HFFc6 (cell line): ENCODE results near the gene ASTN2. TPM values are rescaled to one million over a fixed set of nuclear protein-coding genes. Genes with fewer than 3 reads are reported as not detected.

Experiments used
- DNase-seq: peaks from one replicate; pipeline ENCODE4 v3.0.0-alpha.2; 2018
- H3K27ac Mint-ChIP-seq: 2 replicates; pipeline ENCODE4 v1.8.0; 2020; ENCODE audit warnings: mild to moderate bottlenecking, mixed read lengths
- H3K27me3 Mint-ChIP-seq: 2 replicates; pipeline ENCODE4 v1.8.0; 2021; ENCODE audit warnings: mild to moderate bottlenecking, moderate library complexity, mixed read lengths; ENCODE audit not compliant: insufficient read depth
- H3K36me3 Mint-ChIP-seq: 2 replicates; pipeline ENCODE4 v1.8.0; 2021; ENCODE audit warnings: low read depth, mixed read lengths
- H3K4me1 Mint-ChIP-seq: 2 replicates; pipeline ENCODE4 v1.8.0; 2020; ENCODE audit warnings: low read depth, mixed read lengths
- H3K4me3 Mint-ChIP-seq: 2 replicates; pipeline ENCODE4 v1.8.0; 2020; ENCODE audit warnings: mild to moderate bottlenecking, moderate library complexity, mixed read lengths
- H3K9me3 Mint-ChIP-seq: 2 replicates; pipeline ENCODE4 v1.8.0; 2020; ENCODE audit warnings: mild to moderate bottlenecking, mixed read lengths
- CTCF ChIP-seq: fragments of 200-600 bp; sonication (generic); IDR thresholded peaks from 2 replicates; pipeline ENCODE4 v1.5.0; 2021; ENCODE audit warnings: antibody characterized with exemption, mild to moderate bottlenecking
- total RNA-seq, 6 experiments: library from RNA; stranded (reverse); fragmentation: NEBNext Ultra II Directional; extraction: Animal tissue kit (Norgen Biotek cat#: 25700); gene quantifications; 2 replicates in 1 of 6; 3 replicates in 5 of 6; pipeline ENCODE4 v1.2.3, GENCODE V29; 2021

The ASTN2 gene
- total RNA-seq, 6 experiments from 2014 or later = 7.3 to 9.7 (median 8.3) TPM

- H3K27me3 Mint-ChIP-seq = no peaks in the 10 kb centered on the region
Observed at GRCh38 chr9:117060963-117061362, 353.9 kb downstream of the ASTN2 start.

GRCh38 chr9:117050007-117050406 is 364.9 kb downstream of the ASTN2 start:
- Mint-ChIP-seq H3K9me3 (peaks cover 38% of the 10 kb centered on the region), H3K27ac (no peak overlapping the region), H3K4me3 (no peak overlapping the region), H3K27me3 (no peaks in the 10 kb centered on the region), H3K4me1 (no peaks in the 10 kb centered on the region), H3K36me3 (no peaks in the 10 kb centered on the region)
- no peak for DNase-seq
- TF ChIP-seq CTCF = no peak

More at GRCh38 chr9:117060963-117061362, 353.9 kb downstream of the ASTN2 start:
- Mint-ChIP-seq H3K27ac (no peak overlapping the region), H3K9me3 (peaks cover 30% of the 10 kb centered on the region), H3K4me1 (no peaks in the 10 kb centered on the region), H3K4me3 (no peak overlapping the region), H3K36me3 (no peaks in the 10 kb centered on the region)
- TF ChIP-seq CTCF = no peak
- no peak for DNase-seq

GRCh38 chr9:117046666-117047327 is 368.1 kb downstream of the ASTN2 start:
- Mint-ChIP-seq H3K9me3 (peaks cover 32% of the 10 kb centered on the region), H3K27me3 (no peaks in the 10 kb centered on the region), H3K36me3 (no peaks in the 10 kb centered on the region; the same call in 1 of the 2 replicates), H3K27ac (no peak overlapping the region), H3K4me3 (no peak overlapping the region), H3K4me1 (no peaks in the 10 kb centered on the region)
- peak; percentile 29; the same call in 1 of the 2 replicates for TF ChIP-seq CTCF
- no peak for DNase-seq

GRCh38 chr9:117044241-117044640 is 370.6 kb downstream of the ASTN2 start:
- Mint-ChIP-seq H3K27me3 (no peaks in the 10 kb centered on the region), H3K4me3 (no peak overlapping the region), H3K27ac (no peak overlapping the region), H3K4me1 (no peaks in the 10 kb centered on the region), H3K9me3 (peaks cover 35% of the 10 kb centered on the region), H3K36me3 (no peaks in the 10 kb centered on the region; the same call in 1 of the 2 replicates)
- no peak for DNase-seq
- no peak for TF ChIP-seq CTCF

GRCh38 chr9:117043159-117043558 is 371.7 kb downstream of the ASTN2 start:
- H3K27ac Mint-ChIP-seq = no peak overlapping the region
- no peak for TF ChIP-seq CTCF
- H3K9me3 Mint-ChIP-seq = peaks cover 42% of the 10 kb centered on the region
- DNase-seq = no peak
- H3K27me3 Mint-ChIP-seq = no peaks in the 10 kb centered on the region
- H3K4me1 Mint-ChIP-seq = no peaks in the 10 kb centered on the region
- no peak overlapping the region for H3K4me3 Mint-ChIP-seq
- no peaks in the 10 kb centered on the region; the same call in 1 of the 2 replicates for H3K36me3 Mint-ChIP-seq
